ENCODE results near the gene DNLZ.

DNLZ gene

DNA sequence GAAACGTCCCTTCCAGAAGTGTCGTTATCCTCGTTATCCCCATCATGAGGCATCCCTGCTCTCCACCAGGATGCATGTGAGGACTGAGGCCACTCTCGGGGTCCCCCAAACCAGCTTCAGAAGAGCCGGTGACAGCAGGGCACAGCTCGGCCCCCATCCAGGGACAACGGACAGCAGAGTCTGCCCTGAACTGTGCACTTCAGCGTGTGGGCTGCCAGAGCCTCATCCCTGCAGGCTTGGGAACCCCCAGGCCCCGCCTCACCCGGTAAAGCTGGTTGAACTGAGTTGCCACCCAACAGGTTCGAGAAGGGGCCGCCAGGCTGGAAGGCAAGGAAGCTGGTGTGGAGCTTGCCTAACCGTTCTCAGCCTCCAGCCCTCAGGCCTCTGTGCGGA, 10.6 kb upstream of the DNLZ start (continued):
- no peak for TF ChIP-seq ZNF266 (tag by site-specific recombination; IDR thresholded peaks at IDR 0.05; ENCODE audit: low read depth)
- TF ChIP-seq CTCF (tag by site-specific recombination; IDR thresholded peaks at IDR 0.05): no peak
- no peak for TF ChIP-seq ZNF211 (tag by site-specific recombination; IDR thresholded peaks at IDR 0.05; ENCODE audit: low read depth)
- no peak for TF ChIP-seq ZNF747 (tag by site-specific recombination; IDR thresholded peaks at IDR 0.05)
- no peak for TF ChIP-seq ZNF175 (tag by site-specific recombination; IDR thresholded peaks at IDR 0.05)
- TF ChIP-seq ZNF202 (tag by site-specific recombination; IDR thresholded peaks at IDR 0.05; ENCODE audit: borderline replicate concordance): no peak
- TF ChIP-seq ZBTB7A (tag by site-specific recombination; IDR thresholded peaks at IDR 0.05; ENCODE audit: low read depth): no peak
- TF ChIP-seq PRDM2 (tag by site-specific recombination; IDR thresholded peaks at IDR 0.05; ENCODE audit: borderline replicate concordance): no peak
- no peak for TF ChIP-seq ZBTB20 (tag by site-specific recombination; IDR thresholded peaks at IDR 0.05)
- TF ChIP-seq ZSCAN23 (tag by site-specific recombination; IDR thresholded peaks at IDR 0.05): no peak
- TF ChIP-seq ZNF391 (tag by site-specific recombination; IDR thresholded peaks at IDR 0.05; ENCODE audit: borderline replicate concordance, low read depth): no peak
- TF ChIP-seq ZNF138 (tag by site-specific recombination; IDR thresholded peaks at IDR 0.05; ENCODE audit: borderline replicate concordance): no peak

DNA sequence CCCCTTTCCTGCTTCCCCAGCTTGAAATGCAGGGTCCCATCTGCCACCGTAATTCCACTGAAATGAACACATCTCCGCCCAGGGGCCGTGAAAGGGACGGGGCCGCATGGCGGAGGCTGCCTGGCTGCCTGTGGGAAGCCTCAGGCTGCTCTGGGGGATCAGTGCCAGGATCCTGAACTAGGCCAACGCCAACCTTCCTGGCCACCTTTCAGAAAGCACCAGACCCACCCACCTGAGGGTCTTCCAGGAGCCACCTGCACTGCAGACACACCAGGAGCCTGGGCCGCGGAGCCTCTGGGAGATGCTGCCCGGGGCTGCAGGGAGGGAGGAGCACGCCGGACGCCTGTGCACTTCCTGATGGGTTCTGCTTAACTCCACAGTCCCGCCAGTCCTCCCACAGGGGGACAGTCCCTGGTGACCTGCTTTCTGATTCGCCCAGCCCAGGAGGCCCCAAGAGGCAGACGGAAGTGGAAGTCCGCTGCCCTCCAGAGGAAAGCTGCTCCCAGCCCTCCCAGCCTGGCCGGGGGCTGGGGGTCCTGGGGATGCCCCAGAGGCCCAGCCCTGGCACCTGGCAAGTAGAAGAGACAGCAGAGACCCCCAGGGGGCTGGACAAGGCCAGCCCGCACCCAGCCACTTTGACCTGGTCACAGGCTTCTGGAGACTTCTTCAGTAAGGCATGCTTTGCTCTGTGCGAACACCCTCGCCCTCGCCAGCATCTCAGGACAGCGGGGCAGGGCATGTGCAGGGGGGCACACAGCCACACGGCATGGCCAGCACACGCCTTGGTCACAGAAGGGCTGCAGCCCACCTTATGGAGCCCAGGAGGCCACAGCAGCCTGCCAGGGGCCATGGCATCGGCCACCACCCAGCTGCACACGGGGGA, 10.0 kb upstream of the DNLZ start, which contains the start of gene CARD9:
Gene CARD9, minus strand, starts transcription at position 370 of the 883 bp plus-strand sequence. CDS start 1,591 bp downstream, outside the sequence.
- no peak within 1 kb of the TSS for H3K27ac ChIP-seq (ENCODE audit: extremely low read depth, low read depth, low read length)
- no peaks in the 10 kb centered on the region for H3K4me1 ChIP-seq (ENCODE audit: control insufficient read depth, insufficient read depth, low read length)
- peaks cover 0 to 41% of the 10 kb centered on the region in 2 experiments; a peak in 1 of 3 replicates for H3K36me3 ChIP-seq (ENCODE audit: control insufficient read depth in 2 of 2, insufficient read depth in 1 of 2, low read length in 2 of 2)
- ChIA-PET CTCF (interaction anchor here (0.6 to 2.0 kb wide), 3 partner anchors 12 to 60 kb away, joined by 3 to 10 read pairs (median 5); no protein-coding TSS in a partner anchor), POLR2A (interaction anchor here (0.6 to 2.7 kb wide), 5 partner anchors 10 to 161 kb away, joined by 3 to 20 read pairs (median 4); partner anchors contain the start of gene DNLZ)
- H3K4me3 ChIP-seq (ENCODE audit: low read depth, low read length): no peak within 1 kb of the TSS
- peak; percentile 2 for TF ChIP-seq ZBTB26 (tag by site-specific recombination; optimal IDR thresholded peaks at IDR 0.05)
- no peak for TF ChIP-seq ELK4 (IDR thresholded peaks at IDR 0.05; ENCODE audit: borderline replicate concordance, low read depth, low read length)
- peak; percentile 30 for TF ChIP-seq SP2 (tag by site-specific recombination; IDR thresholded peaks at IDR 0.05)
- H3K9me3 ChIP-seq (ENCODE audit: control insufficient read depth, insufficient read depth, low read depth, low read length): no peaks in the 10 kb centered on the region
